DMS153 treated with DMSO at 0.1 percent for 48 hours (cell line): ENCODE data around the gene SWI5.
A peak's percentile ranks its signal among the peaks of the same experiment; 100 is the strongest.

Source experiments
- DNase-seq: peaks from one replicate; lab custom pipeline; 2025; ENCODE audit not compliant: unreplicated experiment; lab: John Stamatoyannopoulos, UW

SWI5 gene

GRCh38 chr9:128314697-128315096, 38.6 kb downstream of the SWI5 start:
- no peak for DNase-seq

DNA sequence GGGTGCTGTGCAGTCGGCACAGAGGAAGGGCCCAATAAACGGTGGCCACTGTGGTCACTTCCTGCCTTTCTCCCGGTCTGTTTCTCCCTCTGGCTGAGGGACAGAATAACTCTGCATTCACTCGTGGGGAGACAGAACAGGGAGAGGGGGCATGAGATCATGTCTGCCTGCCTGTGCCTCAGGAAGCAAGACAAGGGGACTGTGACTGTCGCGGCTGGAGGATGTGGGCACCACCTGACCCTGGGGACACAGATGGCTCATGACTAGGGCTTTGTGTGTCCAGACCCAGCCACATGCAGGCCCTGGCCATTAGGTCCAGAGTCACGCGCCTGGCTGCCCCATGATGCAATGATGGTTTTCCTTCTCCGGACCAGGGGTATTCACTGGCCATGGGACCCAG, 40.3 kb downstream of the SWI5 start:
- DNase-seq = no peak

- no peak for DNase-seq
Observed at GRCh38 chr9:128317629-128318028, 41.6 kb downstream of the SWI5 start.

- no peak for DNase-seq
Observed at GRCh38 chr9:128321343-128321742, 45.3 kb downstream of the SWI5 start.

- DNase-seq = no peak
Observed at GRCh38 chr9:128321879-128322403, 45.9 kb downstream of the SWI5 start.

DNA sequence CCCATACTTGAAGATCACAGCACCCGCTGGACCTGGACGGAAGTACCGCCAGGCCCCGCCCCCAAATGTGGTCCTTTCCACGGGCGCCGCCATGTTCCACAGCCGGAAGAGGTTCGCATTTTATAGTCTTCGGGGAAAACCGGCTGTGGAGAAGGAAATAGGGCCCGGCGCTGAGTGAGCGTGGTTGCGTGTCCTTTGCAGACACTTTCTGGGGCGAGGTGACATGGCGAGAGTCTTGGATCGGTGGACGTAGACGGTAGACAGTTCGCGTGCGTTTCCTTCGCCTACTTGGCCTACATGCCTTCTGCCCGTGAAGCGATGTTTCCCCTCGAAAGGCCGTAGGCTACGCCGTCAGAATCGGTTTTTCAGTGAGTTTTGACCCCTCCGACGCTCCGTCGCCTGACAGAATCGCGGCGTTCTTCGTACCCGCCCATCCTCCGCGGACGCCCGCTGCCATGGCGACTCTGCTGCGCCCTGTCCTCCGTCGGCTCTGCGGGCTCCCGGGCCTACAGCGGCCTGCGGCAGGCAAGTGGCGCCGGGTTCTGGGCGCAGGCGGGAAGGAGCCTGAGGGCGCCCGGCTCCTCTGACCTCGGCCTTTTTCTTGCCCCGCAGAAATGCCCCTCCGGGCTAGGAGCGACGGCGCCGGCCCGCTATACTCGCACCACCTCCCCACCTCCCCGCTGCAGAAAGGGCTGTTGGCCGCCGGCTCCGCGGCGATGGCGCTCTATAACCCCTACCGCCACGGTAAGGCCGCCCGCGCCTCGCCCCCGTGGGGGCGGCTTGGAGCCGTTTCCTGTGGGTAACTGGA, 46.5 kb downstream of the SWI5 start, which contains the start of the genes COQ4 and TRUB2:
COQ4 (plus strand) TSS at position 436 of the 808 bp plus-strand sequence; CDS start at position 456, 20 bp downstream.
TRUB2 (minus strand) TSS at position 44 of the 808 bp plus-strand sequence; CDS start at position 5, 39 bp downstream.
- DNase-seq = peak; percentile 82

GRCh38 chr9:128323212-128323730, 47.2 kb downstream of the SWI5 start:
- DNase-seq = no peak

- DNase-seq = no peak
Observed at GRCh38 chr9:128323791-128324190, 47.7 kb downstream of the SWI5 start.

GRCh38 chr9:128324401-128324800, 48.3 kb downstream of the SWI5 start:
- no peak for DNase-seq

DNA sequence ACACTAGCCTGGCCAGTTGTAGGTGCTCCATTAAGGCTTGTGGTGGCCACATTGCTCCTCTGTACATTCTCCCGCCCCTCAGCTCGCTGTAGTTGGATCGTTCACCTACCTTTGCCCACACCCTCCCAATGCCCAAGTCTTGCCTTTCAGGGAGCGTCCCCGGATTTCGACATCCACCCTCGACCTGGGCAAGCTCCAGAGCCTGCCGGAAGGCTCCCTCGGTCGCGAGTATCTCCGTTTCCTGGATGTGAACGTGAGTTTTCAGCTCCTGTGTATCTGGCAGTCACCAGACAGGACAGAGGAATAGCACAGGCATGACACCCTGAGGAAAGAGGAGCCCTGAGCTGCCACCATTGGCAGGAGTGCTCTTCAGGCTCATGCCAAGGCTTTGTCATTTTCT, 49.6 kb downstream of the SWI5 start:
- no peak for DNase-seq

DNA sequence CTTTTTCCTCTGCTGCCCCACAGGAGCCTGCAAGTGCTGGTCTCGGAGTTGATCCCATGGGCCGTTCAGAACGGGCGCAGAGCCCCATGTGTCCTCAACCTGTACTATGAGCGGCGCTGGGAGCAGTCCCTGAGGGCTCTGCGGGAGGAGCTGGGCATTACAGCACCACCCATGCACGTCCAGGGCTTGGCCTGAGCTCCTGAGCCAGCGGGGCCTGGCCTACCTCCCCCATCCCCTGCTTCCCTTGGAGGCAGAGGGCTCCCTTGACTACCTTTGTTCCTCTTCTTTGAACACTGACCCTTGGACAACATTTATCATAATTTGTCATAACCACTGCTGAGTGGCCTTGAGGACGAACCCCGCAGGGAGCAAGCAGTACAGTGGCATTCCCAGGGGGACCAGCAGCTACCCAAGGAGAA, 57.4 kb downstream of the SWI5 start:
- no peak for DNase-seq

GRCh38 chr9:128335161-128335560, 59.1 kb downstream of the SWI5 start:
- no peak for DNase-seq

GRCh38 chr9:128335914-128336313, 59.8 kb downstream of the SWI5 start:
- no peak for DNase-seq

DNA sequence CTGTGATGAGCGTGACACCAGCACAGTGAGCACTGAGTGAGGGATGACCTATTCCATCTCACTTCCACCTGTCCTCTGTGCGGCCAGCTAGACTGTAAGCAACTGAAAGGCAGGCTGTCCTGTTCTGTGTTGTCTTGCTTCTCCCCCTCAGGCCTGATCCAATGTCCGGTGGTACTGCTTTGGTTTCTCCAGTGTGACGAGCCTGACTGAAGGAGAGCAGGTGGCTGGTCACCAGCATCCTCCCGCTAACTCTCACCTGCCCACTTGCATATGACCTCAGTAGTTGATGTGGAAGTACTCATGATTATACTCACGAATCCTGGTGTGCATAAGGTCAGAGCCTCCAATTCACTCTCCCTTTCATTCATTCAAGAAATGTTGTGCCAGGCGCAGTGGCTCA, 61.9 kb downstream of the SWI5 start:
- DNase-seq = no peak
